Neural crest cell (in vitro differentiated cells): Measurements from ENCODE around the gene PDCD1. TPM values are rescaled to one million over a fixed set of nuclear protein-coding genes. Genes with fewer than 3 reads are reported as not detected.
A peak's percentile ranks its signal among the peaks of the same experiment; 100 is the strongest.
"Not testable (repeated sequence)": the region's sequence is repeated elsewhere in the genome, so short reads cannot be mapped to it uniquely, and the experiment has no call there.

Experiments used
- DNase-seq: peaks from one replicate; pipeline ENCODE4 v3.0.0; 2021; ENCODE audit warnings: low read depth, mixed read lengths, low spot score
- H3K27ac Mint-ChIP-seq: one replicate; pipeline ENCODE4 v1.8.0; 2021; ENCODE audit warnings: mild to moderate bottlenecking, mixed read lengths; ENCODE audit not compliant: unreplicated experiment
- H3K27me3 Mint-ChIP-seq: 2 replicates; pipeline ENCODE4 v1.8.0; 2021; ENCODE audit warnings: low read depth, mild to moderate bottlenecking, mixed read lengths
- H3K36me3 Mint-ChIP-seq: 2 replicates; pipeline ENCODE4 v1.8.0; 2021; ENCODE audit warnings: low read depth, mild to moderate bottlenecking, mixed read lengths
- H3K4me1 Mint-ChIP-seq: 2 replicates; pipeline ENCODE4 v1.8.0; 2021; ENCODE audit warnings: mixed read lengths
- H3K4me3 Mint-ChIP-seq: one replicate; pipeline ENCODE4 v1.8.0; 2021; ENCODE audit warnings: mild to moderate bottlenecking, mixed read lengths
- H3K9me3 Mint-ChIP-seq: 2 replicates; pipeline ENCODE4 v1.8.0; 2021; ENCODE audit warnings: mixed read lengths
- CTCF ChIP-seq: fragments of 200-600 bp; sonication (generic); conservative IDR thresholded peaks from 2 replicates; pipeline ENCODE4 v1.5.0; 2021; ENCODE audit warnings: antibody characterized with exemption, mild to moderate bottlenecking
- total RNA-seq: library from RNA; stranded (reverse); gene quantifications from 2 replicates; pipeline ENCODE4 v1.2.1, GENCODE V29; 2021

PDCD1 gene
- total RNA-seq, 1 donor from 2014 or later, result not detected

- no peaks in the 10 kb centered on the region for H3K36me3 Mint-ChIP-seq
- H3K4me1 Mint-ChIP-seq, result peaks cover 15% of the 10 kb centered on the region
- no peak for TF ChIP-seq CTCF
- no peaks in the 10 kb centered on the region for H3K27me3 Mint-ChIP-seq
- no peaks in the 10 kb centered on the region for H3K9me3 Mint-ChIP-seq
- no peak for DNase-seq
- H3K4me3 Mint-ChIP-seq, result peak overlapping the region; percentile 67
- peak overlapping the region; percentile 91 for H3K27ac Mint-ChIP-seq
Observed at GRCh38 chr2:241808051-241808720, 50.5 kb downstream of the PDCD1 start.

GRCh38 chr2:241806217-241806616, 52.5 kb downstream of the PDCD1 start:
- not testable (repeated sequence) for H3K4me3 Mint-ChIP-seq, H3K9me3 Mint-ChIP-seq, H3K36me3 Mint-ChIP-seq, H3K27me3 Mint-ChIP-seq, DNase-seq, H3K27ac Mint-ChIP-seq
- H3K4me1 Mint-ChIP-seq, result peaks cover 15% of the 10 kb centered on the region

- H3K4me1 Mint-ChIP-seq, result peaks cover 15% of the 10 kb centered on the region
- TF ChIP-seq CTCF, result no peak
- H3K27ac Mint-ChIP-seq, result no peak overlapping the region
- DNase-seq, result no peak
- no peaks in the 10 kb centered on the region for H3K9me3 Mint-ChIP-seq
- H3K27me3 Mint-ChIP-seq, result no peaks in the 10 kb centered on the region
- H3K4me3 Mint-ChIP-seq, result no peak overlapping the region
- H3K36me3 Mint-ChIP-seq, result no peaks in the 10 kb centered on the region
Observed at GRCh38 chr2:241804326-241805229, 54.1 kb downstream of the PDCD1 start.

- DNase-seq, result no peak
- no peak overlapping the region for H3K4me3 Mint-ChIP-seq
- H3K9me3 Mint-ChIP-seq, result no peaks in the 10 kb centered on the region
- no peaks in the 10 kb centered on the region for H3K27me3 Mint-ChIP-seq
- H3K27ac Mint-ChIP-seq, result no peak overlapping the region
- no peaks in the 10 kb centered on the region for H3K36me3 Mint-ChIP-seq
- no peak for TF ChIP-seq CTCF
- H3K4me1 Mint-ChIP-seq, result peaks cover 7% of the 10 kb centered on the region
Observed at GRCh38 chr2:241803387-241804325, 55.0 kb downstream of the PDCD1 start.

GRCh38 chr2:241802421-241803318, 56.0 kb downstream of the PDCD1 start:
- no peak overlapping the region for H3K27ac Mint-ChIP-seq
- H3K4me3 Mint-ChIP-seq, result no peak overlapping the region
- DNase-seq, result no peak
- no peaks in the 10 kb centered on the region for H3K27me3 Mint-ChIP-seq
- no peaks in the 10 kb centered on the region for H3K9me3 Mint-ChIP-seq
- TF ChIP-seq CTCF, result no peak
- no peaks in the 10 kb centered on the region for H3K4me1 Mint-ChIP-seq
- no peaks in the 10 kb centered on the region for H3K36me3 Mint-ChIP-seq
